HG03066 (cell line): ENCODE results near the gene AGMO.

Experiments
- ATAC-seq: cut with Tn5 transposase; IDR thresholded peaks from one replicate; pipeline ENCODE4 v1.9.1; 2021; ENCODE audit warnings: low read depth; ENCODE audit not compliant: unreplicated experiment

Gene AGMO

DNA sequence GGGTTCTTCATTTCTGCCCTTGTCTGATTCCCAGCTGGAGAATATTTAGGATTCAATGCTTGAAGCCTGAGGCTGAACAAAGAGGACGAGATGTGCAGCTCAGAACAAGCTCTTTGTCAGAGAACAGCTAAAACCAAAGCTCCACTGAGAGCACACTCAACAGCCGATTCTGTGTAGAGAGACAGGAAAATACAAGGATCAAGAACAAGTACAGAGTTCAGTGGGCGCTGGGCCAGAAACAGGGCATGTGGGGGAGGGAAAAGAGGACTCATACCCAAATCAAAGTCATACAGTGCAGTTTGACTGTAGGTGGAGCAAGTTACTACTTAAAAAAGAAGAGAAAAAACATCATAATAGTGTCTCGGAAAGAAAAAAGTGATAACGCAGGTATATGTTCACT, at the start of gene AGMO:
AGMO (minus strand) TSS at position 181 of the 400 bp plus-strand sequence.
- no peak for ATAC-seq

GRCh38 chr7:15610503-15610902, 48.7 kb upstream of the AGMO start:
- no peak for ATAC-seq

GRCh38 chr7:15609287-15609686, 47.5 kb upstream of the AGMO start:
- ATAC-seq = no peak

DNA sequence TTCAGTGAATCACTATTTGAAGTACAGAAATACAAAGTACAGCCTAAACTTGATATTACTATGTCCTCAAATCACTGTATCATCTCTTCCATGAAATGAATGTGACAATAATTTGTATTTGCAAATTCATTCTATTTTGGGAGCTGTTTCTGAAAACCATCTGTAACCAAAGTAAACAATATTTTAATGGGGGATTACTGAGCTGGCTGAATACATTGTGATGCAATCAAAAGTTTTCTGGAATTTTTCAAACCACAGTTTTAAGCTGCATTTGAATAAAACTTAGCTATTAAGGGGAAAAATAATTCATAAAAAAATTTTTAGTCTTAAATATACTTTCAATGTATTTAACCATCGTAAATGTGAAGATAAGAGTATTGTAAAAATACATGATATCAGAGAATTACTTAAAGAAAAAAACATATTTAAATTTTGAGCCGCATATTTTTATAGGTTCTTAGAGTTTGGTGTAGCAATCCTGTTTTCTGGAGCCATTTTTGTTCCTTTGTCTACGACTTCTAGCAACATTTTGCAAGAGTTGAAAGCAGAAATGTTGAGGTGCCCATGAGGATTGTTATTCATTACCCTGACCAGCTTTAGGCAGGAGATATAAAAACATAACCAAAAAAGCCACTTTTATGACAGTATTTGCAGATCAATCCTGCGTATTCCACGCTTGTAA, 45.9 kb upstream of the AGMO start:
- ATAC-seq = no peak

DNA sequence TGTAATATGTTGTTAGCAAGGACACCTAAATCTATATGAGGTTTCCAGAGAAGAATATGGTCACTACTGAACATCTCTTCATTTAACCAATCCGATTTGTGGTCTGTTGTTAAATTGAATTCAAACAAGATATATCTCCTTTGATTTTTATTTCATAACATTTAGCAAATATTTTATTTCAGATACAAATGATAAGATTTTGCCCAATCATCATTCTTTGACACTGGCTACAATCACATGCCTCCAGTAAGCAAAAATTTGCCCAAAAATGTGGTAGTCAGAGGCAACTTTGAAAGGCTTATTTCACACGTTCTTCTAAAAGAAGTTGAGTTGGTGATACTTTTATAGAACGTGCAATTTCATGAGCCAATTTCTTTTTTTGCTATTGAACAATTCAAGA, 44.7 kb upstream of the AGMO start:
- no peak for ATAC-seq

DNA sequence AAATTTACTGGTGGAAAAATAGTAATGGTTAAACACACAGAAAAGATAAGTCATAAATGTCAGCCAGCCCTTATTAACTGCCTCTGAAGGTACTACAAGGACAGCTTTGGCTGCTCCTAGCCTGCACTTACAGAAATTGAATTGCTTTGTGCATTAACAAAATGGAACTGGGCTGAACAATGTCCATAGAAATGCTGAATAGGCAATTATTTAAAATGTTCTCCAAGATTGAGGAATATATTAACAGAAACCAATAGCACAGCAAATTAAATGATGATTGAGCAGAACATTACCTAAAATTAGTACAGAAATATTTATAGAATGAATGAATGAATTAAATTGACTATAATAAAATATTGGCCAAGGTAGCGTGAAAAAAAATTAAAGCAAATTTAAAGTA, 42.4 kb upstream of the AGMO start:
- no peak for ATAC-seq

- ATAC-seq = no peak
These were observed 41.3 kb upstream of the AGMO start for GRCh38 chr7:15603124-15603523.

DNA sequence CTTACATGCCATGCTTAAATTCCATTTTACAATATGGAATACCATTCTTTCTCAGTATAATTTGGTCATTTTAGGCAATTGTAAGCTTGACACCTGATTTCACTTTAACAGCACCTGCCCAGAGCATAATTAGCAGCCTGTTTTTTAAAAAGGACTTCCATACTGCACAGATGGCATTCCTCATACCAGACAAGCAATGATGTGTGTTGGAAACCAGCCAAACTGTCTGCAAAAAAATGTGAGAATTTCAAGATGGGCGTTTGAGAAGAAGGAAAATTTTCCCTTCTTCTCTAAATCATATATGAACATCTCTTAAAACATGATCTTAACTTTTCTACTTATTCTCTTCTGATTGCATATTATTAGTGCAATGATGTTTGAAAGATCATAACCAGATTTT, 40.4 kb upstream of the AGMO start:
- ATAC-seq = no peak

DNA sequence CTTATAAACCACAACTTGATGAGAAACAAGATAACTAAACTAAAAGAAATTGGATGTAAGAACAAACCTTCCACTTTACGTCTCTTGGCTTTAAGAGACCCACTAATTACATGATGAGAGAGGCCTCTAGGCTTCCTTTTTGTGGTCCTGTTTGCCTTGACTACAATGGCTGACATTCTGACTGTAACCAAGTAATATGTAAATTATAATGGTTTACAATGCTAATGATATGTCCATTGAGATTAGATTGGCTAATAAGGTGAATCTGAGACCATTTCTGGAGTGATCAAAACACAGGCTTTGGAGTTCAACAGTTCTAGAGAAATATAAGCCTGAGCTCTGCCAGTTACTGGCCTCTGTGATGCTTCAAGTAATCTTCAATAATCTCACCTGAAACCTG, 39.4 kb upstream of the AGMO start:
- ATAC-seq = no peak

DNA sequence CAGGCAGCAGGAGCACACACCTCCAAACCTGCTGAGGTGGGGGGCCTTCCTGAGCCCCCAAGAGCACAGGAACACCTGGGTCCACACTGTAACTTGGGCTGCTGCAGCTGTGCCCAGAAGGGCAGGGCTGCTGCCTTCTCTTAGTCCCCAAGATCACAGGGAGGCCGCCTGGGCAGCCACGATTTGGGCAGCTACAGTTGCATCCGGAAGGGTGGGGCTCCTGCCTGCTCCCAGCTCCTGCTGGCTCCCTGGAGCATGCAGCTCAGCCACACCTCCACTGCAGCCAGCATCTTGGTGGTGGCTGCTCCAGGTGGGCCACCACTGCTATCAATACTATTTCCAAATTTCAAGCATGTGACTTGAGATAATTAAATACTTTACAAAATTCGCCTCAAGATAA, 38.5 kb upstream of the AGMO start:
- no peak for ATAC-seq

- ATAC-seq = no peak
These were observed 32.6 kb upstream of the AGMO start for GRCh38 chr7:15594461-15594860.

- no peak for ATAC-seq
These were observed 31.6 kb upstream of the AGMO start for GRCh38 chr7:15593382-15593781.

GRCh38 chr7:15586266-15586665, 24.5 kb upstream of the AGMO start:
- no peak for ATAC-seq

- ATAC-seq = no peak
These were observed 22.8 kb upstream of the AGMO start for GRCh38 chr7:15584575-15584974.

DNA sequence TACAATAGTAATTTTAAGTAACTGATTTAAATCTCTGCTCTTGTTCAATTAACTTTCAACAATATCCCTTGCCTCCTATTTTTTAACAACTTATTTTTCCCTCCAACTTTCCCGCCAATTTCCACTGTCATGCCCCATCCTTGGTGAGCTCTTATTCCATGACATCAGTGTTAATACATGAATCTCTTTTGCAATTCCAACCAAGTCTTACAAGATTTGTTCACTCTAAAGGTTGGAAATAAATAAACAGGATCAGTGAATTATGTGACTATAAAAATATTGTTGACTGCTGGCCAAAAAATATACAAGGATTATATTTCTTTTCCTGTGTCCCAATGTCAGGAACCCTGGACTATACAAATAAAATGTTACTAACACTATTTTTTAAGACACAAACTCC, 21.0 kb upstream of the AGMO start:
- no peak for ATAC-seq

- no peak for ATAC-seq
These were observed 19.6 kb upstream of the AGMO start for GRCh38 chr7:15581352-15581951.

DNA sequence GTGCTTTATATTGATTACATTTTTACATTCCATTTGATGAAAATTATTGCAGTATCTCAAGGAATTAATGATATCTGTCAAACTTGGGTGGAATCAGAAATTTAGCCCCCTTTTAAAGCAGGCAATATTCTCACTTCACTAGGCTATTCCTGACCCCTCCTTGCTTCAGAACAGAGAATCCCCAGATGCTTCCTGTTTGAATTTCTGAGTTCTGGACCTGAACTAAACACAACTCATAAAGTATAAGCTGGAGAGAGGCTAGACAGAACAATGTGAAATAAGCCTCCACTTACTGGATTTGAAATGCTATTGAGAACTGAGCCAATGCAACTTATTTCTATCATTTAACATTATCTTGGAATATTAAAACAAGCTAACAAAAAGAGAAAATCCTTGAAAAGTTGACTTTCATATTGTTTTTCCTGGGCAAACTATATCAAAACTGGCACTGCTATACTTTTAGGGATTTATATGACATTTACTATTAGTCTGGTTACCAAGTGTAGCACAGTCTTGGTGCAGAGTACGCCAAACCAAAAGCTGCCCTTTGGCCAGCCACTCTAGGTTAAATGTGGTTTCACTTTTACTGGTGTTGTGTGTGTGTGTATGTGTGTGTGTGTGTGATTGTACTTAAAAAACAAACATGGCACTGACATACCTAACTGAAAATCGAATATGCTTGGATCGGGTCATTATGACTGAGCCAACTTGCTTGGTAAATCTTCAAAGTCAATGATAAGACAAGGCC, 19.0 kb upstream of the AGMO start:
- no peak for ATAC-seq

GRCh38 chr7:15577600-15577999, 15.8 kb upstream of the AGMO start:
- ATAC-seq = no peak

DNA sequence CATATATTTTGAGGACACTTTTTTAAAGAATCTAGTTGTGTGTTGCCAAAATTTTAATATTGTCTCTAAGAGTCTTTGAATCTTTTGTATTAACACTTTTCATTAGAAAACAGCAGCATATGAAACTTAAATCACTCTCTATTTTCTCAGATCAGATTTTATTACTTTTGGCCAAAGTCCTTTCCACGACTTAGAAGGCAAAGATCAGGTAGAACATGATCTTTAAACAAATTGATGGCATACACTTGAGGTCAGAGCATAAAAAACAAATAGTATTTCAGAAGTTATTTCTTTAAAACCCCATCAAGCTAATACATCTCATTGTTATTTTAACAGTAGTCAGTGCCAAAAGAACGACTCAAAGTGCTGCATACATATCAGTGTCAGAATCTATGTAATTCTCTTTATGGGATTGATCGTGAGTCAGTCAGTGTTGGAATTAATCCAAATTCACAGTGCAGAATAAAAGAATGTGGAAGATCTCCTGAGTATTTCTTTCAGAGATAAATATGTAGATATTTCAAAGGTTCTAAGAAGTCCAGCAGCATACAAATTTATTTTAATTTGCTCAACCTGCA, 9.6 kb upstream of the AGMO start:
- no peak for ATAC-seq

- no peak for ATAC-seq
These were observed 5.8 kb upstream of the AGMO start for GRCh38 chr7:15567652-15568051.

DNA sequence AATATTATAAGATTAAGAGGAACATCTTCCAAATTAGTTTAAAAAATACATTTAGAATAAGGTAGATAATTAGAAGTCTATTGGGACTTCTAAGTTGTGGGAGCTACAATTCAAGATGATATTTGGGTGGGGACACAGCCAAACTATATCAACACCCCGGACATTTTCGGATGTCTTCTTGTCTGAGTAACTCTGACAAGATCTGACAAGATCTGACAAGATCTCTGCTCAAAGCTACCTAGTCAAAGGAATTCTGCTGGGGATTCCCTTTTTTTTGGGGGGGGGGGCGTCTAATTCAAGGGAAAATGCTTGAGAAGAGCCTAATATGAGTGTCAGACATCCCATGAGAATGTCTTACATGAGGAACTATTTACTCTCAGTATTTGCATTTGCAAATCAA, 5.2 kb upstream of the AGMO start:
- no peak for ATAC-seq

- no peak for ATAC-seq
These were observed 4.7 kb upstream of the AGMO start for GRCh38 chr7:15566476-15566875.
